OCI-LY1 (cell line): ENCODE data around the gene CD248.

Experiments used
- EZH2 ChIP-seq: fragments of 200-600 bp; sonication (generic), shearing (Covaris generic); IDR thresholded peaks from 2 replicates; pipeline ENCODE4 v1.8.0; 2017; ENCODE audit warnings: borderline replicate concordance, mixed run types, mild to moderate bottlenecking, antibody characterized with exemption, low read length, moderate library complexity, mixed read lengths
- TF ChIP-seq, protein P1 (sequence below): fragments of 200-600 bp; sonication (generic), shearing (Covaris generic); IDR thresholded peaks from 2 replicates; pipeline ENCODE4 v1.5.1; 2017; ENCODE audit warnings: mild to moderate bottlenecking, antibody characterized with exemption, low read length, moderate library complexity, mixed read lengths

DNA sequence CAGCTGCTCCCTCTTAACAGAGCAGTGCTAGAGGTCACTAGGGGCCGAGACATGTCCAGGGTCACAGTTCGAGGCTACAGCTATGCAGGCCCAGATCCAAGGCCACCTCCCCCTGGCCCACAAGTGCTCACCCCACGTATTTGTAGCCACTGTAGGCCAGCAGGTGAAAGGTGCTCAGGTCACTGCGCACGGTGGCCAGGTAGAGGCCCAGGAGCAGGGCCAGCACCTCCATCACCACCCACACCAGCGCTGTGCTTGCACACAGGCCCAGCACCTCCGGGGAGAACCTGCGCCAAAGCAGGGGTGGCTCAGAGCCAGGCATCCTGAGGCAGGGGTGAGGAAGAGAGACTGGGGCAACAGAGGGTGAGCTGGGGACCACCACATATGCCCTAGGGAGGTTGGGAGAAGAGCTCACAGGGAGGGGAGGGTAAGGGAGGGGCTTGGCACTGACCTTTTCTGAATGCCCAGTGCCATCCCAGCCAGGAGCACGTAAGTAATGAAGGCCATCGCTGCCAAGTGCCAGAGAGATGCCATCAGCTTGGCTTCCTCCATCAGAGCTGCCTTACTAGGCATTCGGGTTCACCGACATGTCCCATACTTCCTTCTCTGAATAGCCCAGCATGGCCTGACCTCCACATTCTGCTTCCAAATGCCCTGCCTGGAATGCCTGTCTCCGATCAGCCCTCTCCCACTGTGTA lies 31.4 kb downstream of the CD248 start:
- no peak for TF ChIP-seq EZH2
- TF ChIP-seq, protein P1, sequence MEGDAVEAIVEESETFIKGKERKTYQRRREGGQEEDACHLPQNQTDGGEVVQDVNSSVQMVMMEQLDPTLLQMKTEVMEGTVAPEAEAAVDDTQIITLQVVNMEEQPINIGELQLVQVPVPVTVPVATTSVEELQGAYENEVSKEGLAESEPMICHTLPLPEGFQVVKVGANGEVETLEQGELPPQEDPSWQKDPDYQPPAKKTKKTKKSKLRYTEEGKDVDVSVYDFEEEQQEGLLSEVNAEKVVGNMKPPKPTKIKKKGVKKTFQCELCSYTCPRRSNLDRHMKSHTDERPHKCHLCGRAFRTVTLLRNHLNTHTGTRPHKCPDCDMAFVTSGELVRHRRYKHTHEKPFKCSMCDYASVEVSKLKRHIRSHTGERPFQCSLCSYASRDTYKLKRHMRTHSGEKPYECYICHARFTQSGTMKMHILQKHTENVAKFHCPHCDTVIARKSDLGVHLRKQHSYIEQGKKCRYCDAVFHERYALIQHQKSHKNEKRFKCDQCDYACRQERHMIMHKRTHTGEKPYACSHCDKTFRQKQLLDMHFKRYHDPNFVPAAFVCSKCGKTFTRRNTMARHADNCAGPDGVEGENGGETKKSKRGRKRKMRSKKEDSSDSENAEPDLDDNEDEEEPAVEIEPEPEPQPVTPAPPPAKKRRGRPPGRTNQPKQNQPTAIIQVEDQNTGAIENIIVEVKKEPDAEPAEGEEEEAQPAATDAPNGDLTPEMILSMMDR: no peak
